Left cardiac atrium (tissue), 4 donors: ENCODE measurements around the gene NRG3. TPM values are rescaled to one million over a fixed set of nuclear protein-coding genes. Genes with fewer than 3 reads are reported as not detected.

Source experiments
- ATAC-seq, 2 donors: fragments of 200-7000 bp; cut with Tn5 transposase; one replicate each; pipeline ENCODE4 v1.9.1; 2020; ENCODE audit warnings: mild to moderate bottlenecking in 2 of 2, moderate library complexity in 2 of 2
- DNase-seq: peaks from one replicate; pipeline ENCODE4 v3.0.0-alpha.2; 2020
- intact Hi-C, 2 donors: fragments of 100-400 bp; cut with DNase I; formaldehyde crosslinking; loops; one replicate each; pipeline versions ENCODE4 v1.14.1 to v1.15.1; 2022 to 2023
- total RNA-seq, 2 donors: library from RNA; stranded (reverse); fragmentation: NEBNext Ultra II Directional; extraction: Animal tissue kit (Norgen Biotek cat#: 25700); gene quantifications; one replicate each; pipeline ENCODE4 v1.2.1, GENCODE V29; 2021
- donor health status: DM: no; HTN: yes; CAD: no.
- donor health status: DM: no; HTN: yes; CAD: no; lungs with severe emphysema.
- donor health status: DM: yes; HTN: yes; CAD: no.
- donor health status: Dilated cardiomyopathy.

Gene NRG3
- total RNA-seq, 2 donors from 2014 or later, result 0.21 to 0.79 TPM

DNA sequence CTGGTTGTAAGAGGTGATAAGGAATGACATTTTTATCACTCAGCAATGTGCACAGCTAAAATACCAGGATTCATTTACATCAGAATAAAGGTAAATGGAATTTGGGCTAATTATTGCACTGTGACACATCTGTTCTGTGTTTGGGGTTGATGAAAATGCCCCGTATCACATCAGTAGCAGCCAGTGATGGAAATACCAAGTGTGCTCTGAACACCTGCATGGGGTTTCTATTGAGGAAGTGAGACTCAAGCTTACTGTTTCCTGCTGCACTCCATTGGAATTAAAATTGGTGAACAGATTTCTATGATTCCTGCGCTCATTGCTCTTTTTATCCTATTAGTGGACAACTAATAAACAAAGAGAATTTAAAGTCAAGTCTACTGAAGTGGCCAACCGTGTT is 296.9 kb downstream of the NRG3 start:
- intact Hi-C loops, result no loop called here
- ATAC-seq, result no peak
- no peak for DNase-seq

- no peak for DNase-seq
- ATAC-seq, result no peak
- intact Hi-C loops, result no loop called here
Observed at GRCh38 chr10:82176587-82176986, 301.6 kb downstream of the NRG3 start.

DNA sequence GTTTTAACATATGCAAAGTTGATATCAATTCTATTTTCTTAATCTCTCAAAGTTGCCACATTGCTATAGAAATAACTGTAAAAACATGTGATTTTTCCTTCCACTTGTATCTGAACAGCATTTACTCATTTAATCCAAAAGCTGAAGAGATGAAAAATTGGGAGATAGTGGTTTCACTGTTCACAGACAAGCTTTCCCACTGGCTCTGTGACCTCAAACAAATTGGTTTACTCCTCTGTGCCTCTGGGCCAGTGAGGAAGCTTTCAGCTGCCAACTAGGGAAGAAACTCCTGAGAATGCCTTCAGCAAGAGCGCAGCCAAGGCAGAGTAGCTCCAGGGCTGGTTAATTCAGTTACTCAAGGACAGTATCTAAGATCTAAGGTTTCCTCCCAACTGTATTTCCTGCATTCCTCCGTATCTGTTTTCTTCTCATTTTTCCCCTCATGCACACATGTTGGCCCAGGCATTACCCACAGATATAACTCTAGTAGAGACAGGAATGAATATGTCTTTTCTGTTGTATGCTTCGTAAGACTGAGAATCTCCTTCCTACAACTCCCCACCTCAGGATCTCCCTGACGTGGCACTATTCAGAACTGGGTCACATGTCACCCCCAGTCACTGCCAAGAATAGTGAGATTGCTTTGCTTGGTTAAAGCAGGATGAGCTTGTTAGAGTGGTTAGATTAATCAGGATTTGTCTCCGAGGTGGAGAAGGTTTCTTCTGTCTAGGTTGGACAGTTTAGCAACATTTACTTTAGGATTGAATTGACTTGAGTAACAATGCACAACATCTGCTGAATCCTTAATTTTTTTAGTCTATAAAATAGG is 315.7 kb downstream of the NRG3 start:
- ATAC-seq, result peak; percentile 23 to 39
- intact Hi-C loops, result no loop called here
- DNase-seq, result peak; percentile 20

DNA sequence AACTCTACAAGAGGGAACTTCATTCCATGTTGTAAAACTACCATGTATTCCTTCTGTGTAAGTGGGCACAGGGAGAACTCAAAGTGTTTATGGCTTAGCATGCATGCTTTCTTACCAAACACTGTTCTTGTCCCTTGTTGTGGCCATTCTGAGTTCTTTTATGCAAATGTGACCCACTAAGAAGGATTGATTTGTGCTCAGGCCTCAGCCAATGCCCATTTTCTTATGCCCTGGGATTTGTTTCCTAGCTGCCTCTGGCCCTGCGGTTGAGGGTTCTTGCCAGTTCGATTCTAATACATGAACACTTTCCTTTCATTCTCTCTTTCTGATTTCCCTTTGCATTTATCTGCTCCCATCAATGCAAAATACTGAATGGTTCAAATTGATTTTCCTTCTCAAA is 316.7 kb downstream of the NRG3 start:
- intact Hi-C loops, result no loop called here
- DNase-seq (no peak), ATAC-seq (no peak)

GRCh38 chr10:82192665-82193064 is 317.7 kb downstream of the NRG3 start:
- no peak for ATAC-seq
- intact Hi-C loops, result no loop called here

GRCh38 chr10:82194419-82194818 is 319.4 kb downstream of the NRG3 start:
- DNase-seq, result no peak
- ATAC-seq, result no peak

More at GRCh38 chr10:82192665-82193064, 317.7 kb downstream of the NRG3 start:
- DNase-seq, result no peak

DNA sequence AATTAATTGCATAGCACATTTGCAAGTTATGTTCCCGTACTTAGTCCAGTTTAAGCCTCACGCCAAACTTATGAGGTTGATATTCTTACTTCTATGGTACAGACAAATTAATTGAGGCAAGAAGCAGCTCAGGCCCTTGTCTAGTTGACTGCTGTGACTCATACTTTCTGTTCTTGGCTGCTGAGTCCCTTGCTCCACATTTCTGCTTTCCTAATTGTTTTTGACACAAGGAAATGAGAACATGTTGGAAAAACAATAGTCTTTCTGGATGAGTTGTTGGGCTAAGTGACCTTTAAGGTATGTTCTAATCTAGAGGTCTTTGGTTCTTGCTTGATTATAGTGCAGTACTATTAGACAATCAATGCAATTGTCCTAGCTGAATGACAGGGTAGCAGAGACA is 331.8 kb downstream of the NRG3 start:
- intact Hi-C loops, result no loop called here
- no peak for DNase-seq
- ATAC-seq, result peak in 1 of 2 donors; percentile 56

More at GRCh38 chr10:82194419-82194818, 319.4 kb downstream of the NRG3 start:
- intact Hi-C loops, result no loop called here

- ATAC-seq, result no peak
- intact Hi-C loops, result no loop called here
- no peak for DNase-seq
Observed at GRCh38 chr10:82208726-82209125, 333.7 kb downstream of the NRG3 start.

DNA sequence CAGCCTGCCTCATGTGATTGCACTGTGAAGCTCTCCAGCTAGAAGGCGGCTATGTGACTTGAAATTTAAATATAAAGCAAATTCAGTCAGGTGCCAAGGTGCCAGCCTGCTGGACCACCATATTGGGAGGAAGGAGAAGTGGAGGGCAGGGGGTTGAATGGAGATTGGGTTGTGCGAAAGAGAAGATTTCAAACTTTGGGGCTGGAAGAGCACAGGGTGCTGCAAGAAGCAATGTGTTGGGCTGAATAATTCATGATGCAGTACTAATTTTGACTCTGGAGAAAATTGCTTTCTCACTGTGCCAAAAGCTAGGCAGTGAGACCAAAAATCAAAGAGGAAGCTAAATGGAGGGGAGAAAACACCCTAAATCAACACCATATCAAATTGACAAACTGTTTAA is 335.3 kb downstream of the NRG3 start:
- no peak for ATAC-seq
- intact Hi-C loops, result no loop called here
- DNase-seq, result no peak

DNA sequence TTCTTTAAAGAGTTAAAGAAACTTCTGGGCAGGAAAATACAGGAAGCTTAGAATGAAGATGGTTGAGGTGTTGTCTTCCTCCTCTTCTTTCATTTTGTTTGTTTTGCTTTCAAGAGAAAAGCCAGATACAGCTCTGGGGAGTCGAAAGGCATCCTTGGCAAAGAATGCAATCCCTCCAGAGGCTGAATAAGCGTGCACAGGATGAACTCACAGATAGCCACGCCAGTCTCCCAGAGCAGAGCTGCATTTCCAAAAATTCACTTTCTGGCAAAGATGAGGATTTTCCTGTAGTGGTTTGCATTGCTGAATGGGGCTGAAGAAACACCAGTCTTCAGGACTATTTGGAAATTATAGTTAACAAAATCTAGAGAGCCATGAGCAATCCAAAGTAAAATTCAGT is 336.4 kb downstream of the NRG3 start:
- peak; percentile 28 for DNase-seq
- intact Hi-C loops, result no loop called here
- ATAC-seq, result peak in 1 of 2 donors; percentile 81

- DNase-seq, result no peak
- no peak for ATAC-seq
- intact Hi-C loops, result no loop called here
Observed at GRCh38 chr10:82212753-82213152, 337.8 kb downstream of the NRG3 start.

DNA sequence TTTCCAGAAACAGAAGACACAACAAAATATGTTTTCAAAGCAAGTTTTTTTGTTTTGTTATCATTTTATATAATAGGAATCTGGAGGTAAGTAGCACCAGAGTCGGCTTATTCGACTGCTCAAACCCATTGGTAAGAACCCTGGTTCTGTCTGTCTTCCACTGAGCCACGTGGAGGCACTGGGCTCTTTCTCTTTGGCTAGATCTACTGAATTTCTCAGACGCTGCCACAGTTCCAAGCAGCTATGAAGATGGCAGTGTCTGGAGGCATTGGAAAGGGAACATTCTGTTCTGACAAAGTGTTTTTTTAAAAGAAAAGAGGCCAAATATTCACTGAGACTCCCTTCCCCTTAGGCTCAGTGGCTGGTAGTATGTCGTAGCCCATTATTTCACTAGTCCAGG is 338.8 kb downstream of the NRG3 start:
- DNase-seq (no peak), ATAC-seq (no peak)
- intact Hi-C loops, result no loop called here

DNA sequence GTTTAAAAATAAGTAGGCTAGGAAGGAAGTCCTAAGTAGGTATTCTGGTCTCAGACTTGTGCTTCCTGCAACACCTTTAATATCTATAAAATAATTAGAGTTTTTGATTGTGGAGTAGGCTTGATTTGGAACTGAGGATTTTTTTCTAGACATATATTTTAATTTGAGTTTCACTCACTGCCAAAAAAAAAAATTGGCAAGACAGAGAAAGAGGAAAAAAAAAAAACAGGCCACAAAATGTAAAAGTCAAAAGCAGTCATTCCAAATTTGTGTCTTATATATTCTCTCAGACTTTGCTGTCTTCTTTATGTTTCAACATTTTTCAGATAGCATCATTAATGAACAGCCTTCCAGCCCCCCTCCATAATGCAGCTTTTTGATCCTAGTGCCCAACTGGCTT is 346.1 kb downstream of the NRG3 start:
- intact Hi-C loops, result no loop called here
- DNase-seq (no peak), ATAC-seq (no peak)

- ATAC-seq (no peak), DNase-seq (no peak)
- intact Hi-C loops, result no loop called here
Observed at GRCh38 chr10:82221601-82222149, 346.7 kb downstream of the NRG3 start.

DNA sequence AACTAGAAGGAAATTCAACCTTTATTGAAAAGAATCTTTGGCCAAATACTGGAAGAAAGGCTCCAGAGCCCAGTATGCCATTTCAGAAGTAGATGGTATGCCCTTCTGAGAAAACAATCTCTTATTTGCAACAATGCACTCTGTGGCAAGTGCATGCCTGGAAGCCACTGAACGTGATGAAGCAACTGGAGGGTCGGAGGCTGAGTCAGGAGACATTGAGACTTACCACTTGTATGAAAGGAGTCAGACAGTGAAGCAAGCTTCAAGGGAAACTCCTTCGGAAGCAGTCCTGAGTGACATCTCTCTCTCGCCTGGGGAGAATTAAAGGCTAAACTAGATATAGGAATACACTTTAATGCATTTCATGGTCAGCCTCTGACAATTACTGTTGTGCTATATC is 353.7 kb downstream of the NRG3 start:
- DNase-seq (no peak), ATAC-seq (no peak)
- intact Hi-C loops, result no loop called here

GRCh38 chr10:82234173-82234572 is 359.2 kb downstream of the NRG3 start:
- intact Hi-C loops, result no loop called here
- no peak for ATAC-seq
- no peak for DNase-seq

DNA sequence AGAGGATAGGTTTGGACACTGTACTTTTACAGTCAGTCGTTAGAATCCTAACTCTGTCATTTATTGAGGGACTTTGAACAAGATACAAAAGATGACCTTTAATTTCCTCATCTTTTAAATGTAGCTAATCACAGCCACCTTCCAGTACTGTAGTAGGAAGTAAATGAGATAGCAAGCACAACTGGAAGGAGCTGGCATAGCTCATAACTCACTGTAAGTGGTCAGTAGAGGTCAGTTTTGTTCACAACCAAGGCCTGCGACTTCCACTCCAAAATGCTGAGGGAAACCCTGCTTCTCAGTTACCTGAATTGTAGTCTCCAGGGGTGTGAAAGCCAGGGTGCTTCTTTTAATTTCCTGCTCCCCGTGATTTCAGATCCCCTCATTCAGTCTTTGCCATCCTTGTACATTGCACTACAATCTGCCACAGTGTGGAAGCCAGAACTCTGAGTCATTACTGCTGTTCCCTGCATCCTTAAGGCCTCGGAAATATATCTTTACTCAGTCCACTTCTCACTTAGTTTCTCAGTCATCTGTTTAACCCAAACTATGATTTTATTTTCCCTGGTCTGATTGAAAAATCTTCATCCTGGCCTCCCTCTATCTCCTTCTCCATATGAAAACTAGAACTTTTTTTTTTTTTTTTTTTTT is 361.2 kb downstream of the NRG3 start:
- DNase-seq (no peak), ATAC-seq (no peak)
- intact Hi-C loops, result no loop called here

DNA sequence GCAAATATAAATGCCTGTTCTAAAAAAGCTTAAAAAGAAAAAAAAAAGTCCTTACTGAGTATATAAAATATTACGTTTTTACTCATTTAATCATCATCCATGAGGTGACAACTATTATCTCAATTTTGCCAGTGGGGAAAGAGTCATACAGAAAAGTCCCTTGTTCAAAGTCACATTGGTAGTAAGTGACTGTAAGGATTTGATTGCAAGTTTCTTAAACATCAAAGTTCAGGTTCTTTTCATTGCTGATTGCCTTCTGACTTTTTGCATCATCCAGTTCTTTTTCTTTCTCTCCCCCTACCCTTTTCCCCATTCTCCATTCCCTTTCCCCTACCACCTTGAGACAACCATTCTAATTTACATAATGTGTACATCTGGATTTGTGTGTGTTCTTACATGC is 363.3 kb downstream of the NRG3 start:
- ATAC-seq (no peak), DNase-seq (no peak)
- intact Hi-C loops, result no loop called here

- DNase-seq (no peak), ATAC-seq (no peak)
- intact Hi-C loops, result no loop called here
Observed at GRCh38 chr10:82240408-82240807, 365.4 kb downstream of the NRG3 start.

- DNase-seq, result no peak
- intact Hi-C loops, result no loop called here
- ATAC-seq, result no peak
Observed at GRCh38 chr10:82242778-82243177, 367.8 kb downstream of the NRG3 start.

GRCh38 chr10:82245157-82245556 is 370.2 kb downstream of the NRG3 start:
- intact Hi-C loops, result no loop called here
- DNase-seq, result no peak
- ATAC-seq, result no peak
